BJ (cell line): ENCODE results near the gene CHTF18. TPM values are rescaled to one million over a fixed set of nuclear protein-coding genes. Genes with fewer than 3 reads are reported as not detected.
A peak's percentile ranks its signal among the peaks of the same experiment; 100 is the strongest.

ENCODE experiments used
- CTCF ChIA-PET: fragments of 350-600 bp; formaldehyde crosslinking; extraction: SDS; loops from one replicate; lab custom pipeline; 2021; ENCODE audit warnings: antibody characterized with exemption, inconsistent platforms; lab: Yijun Ruan, JAX
- POLR2A ChIA-PET: fragments of 300-600 bp; sonication (Branson Sonifier 250); formaldehyde crosslinking; extraction: SDS; loops from one replicate; lab custom pipeline; 2021; ENCODE audit warnings: antibody characterized with exemption; lab: Charles Lee
- DNase-seq: peaks from one replicate; pipeline ENCODE4 v3.0.0-alpha.2; 2011; ENCODE audit warnings: low read depth
- H3K27me3 ChIP-seq: 2 replicates; pipeline ENCODE4 v1.6.0; 2011; ENCODE audit warnings: low read length; ENCODE audit not compliant: control insufficient read depth, insufficient read depth
- H3K36me3 ChIP-seq: 2 replicates; pipeline ENCODE4 v1.5.1; 2011; ENCODE audit warnings: low read length; ENCODE audit not compliant: control insufficient read depth, insufficient read depth
- H3K4me3 ChIP-seq: 2 replicates; pipeline ENCODE4 v1.5.1; 2011; ENCODE audit warnings: low read depth, mild to moderate bottlenecking, control low read depth, low read length
- polyA plus RNA-seq: library from polyadenylated mRNA; depleted of rRNA; stranded (reverse); fragments of >200 nt; gene quantifications from 2 replicates; pipeline ENCODE4 v1.2.3, GENCODE V29; 2011
- TF ChIP-seq, protein P1 (sequence below): IDR thresholded peaks from 2 replicates; pipeline ENCODE4 v1.5.1; 2011; ENCODE audit warnings: low read depth, mild to moderate bottlenecking, control low read depth, inconsistent platforms, low read length, moderate library complexity; ENCODE audit not compliant: insufficient read depth

The CHTF18 gene
- polyA plus RNA-seq, 1 experiment: 6.1 TPM

DNA sequence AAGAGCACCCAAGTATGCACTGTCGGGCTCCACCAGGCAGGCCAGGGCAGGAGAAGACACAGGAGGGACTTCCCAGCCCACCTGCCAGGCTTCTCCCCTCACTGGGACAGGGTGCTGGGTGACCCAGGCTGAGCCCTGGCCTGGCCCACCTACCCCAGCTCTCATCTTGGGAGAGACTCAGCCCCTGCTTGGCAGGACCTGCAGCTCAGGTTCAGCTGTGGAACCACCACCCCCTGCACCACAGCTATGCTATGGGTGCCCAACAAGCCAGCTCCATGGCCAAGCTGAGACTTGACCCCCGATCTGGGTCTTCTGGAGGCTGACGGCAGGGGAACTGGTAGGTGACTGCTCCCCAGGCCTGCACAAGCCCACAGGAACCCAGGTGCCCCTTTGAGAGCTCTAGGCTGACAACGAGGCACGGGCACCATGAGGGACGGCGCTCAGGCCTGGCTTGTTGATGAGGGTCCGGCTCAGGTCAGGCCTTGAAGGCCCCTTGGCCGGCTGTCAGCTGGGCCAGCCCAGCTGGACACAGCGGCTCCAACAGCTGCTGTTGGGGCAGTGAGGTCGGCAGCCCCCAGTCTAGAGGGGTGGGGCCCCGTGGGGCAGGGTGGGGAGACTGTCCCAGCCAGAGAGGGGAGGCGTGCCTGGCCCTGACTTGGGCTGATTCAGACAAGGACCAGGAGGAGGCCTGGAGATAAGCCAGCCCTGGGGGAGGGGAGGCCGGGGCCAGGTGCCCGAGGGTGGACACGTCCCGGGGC lies 4.8 kb upstream of the CHTF18 start:
- H3K27me3 ChIP-seq: no peaks in the 10 kb centered on the region
- CTCF ChIA-PET: interaction anchor here (1.3 to 7.8 kb wide), 6 partner anchors 10 to 69 kb away, joined by 4 to 120 read pairs (median 12); partner anchors contain the start of genes ANTKMT, CIAO3 and METRN
- POLR2A ChIA-PET: no interaction called here
- no peak overlapping the region for H3K4me3 ChIP-seq
- TF ChIP-seq, protein P1, sequence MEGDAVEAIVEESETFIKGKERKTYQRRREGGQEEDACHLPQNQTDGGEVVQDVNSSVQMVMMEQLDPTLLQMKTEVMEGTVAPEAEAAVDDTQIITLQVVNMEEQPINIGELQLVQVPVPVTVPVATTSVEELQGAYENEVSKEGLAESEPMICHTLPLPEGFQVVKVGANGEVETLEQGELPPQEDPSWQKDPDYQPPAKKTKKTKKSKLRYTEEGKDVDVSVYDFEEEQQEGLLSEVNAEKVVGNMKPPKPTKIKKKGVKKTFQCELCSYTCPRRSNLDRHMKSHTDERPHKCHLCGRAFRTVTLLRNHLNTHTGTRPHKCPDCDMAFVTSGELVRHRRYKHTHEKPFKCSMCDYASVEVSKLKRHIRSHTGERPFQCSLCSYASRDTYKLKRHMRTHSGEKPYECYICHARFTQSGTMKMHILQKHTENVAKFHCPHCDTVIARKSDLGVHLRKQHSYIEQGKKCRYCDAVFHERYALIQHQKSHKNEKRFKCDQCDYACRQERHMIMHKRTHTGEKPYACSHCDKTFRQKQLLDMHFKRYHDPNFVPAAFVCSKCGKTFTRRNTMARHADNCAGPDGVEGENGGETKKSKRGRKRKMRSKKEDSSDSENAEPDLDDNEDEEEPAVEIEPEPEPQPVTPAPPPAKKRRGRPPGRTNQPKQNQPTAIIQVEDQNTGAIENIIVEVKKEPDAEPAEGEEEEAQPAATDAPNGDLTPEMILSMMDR: no peak
- DNase-seq: no peak
- H3K36me3 ChIP-seq: peaks cover 8% of the 10 kb centered on the region

- ChIA-PET CTCF (interaction anchor here (1.1 to 7.8 kb wide), 12 partner anchors 8 to 271 kb away, joined by 3 to 120 read pairs (median 12); partner anchors contain the start of genes ANTKMT, CIAO3 and METRN), POLR2A (no interaction called here)
- TF ChIP-seq, protein P1: no peak
These were observed 4.0 kb upstream of the CHTF18 start for GRCh38 chr16:784431-784830.

GRCh38 chr16:785563-786535 lies 2.6 kb upstream of the CHTF18 start:
- H3K27me3 ChIP-seq: no peaks in the 10 kb centered on the region
- CTCF ChIA-PET: interaction anchor here (0.7 to 7.8 kb wide), 20 partner anchors 9 to 394 kb away, joined by 3 to 120 read pairs (median 4); partner anchors contain the start of genes ANTKMT, METRN and WDR24
- H3K36me3 ChIP-seq: peaks cover 8% of the 10 kb centered on the region
- H3K4me3 ChIP-seq: no peak overlapping the region
- TF ChIP-seq, protein P1: peak; percentile 80
- POLR2A ChIA-PET: no interaction called here
- no peak for DNase-seq

More at GRCh38 chr16:784431-784830, 4.0 kb upstream of the CHTF18 start:
- DNase-seq: no peak
- Histone ChIP-seq H3K4me3 (no peak overlapping the region), H3K36me3 (peaks cover 8% of the 10 kb centered on the region), H3K27me3 (no peaks in the 10 kb centered on the region)

DNA sequence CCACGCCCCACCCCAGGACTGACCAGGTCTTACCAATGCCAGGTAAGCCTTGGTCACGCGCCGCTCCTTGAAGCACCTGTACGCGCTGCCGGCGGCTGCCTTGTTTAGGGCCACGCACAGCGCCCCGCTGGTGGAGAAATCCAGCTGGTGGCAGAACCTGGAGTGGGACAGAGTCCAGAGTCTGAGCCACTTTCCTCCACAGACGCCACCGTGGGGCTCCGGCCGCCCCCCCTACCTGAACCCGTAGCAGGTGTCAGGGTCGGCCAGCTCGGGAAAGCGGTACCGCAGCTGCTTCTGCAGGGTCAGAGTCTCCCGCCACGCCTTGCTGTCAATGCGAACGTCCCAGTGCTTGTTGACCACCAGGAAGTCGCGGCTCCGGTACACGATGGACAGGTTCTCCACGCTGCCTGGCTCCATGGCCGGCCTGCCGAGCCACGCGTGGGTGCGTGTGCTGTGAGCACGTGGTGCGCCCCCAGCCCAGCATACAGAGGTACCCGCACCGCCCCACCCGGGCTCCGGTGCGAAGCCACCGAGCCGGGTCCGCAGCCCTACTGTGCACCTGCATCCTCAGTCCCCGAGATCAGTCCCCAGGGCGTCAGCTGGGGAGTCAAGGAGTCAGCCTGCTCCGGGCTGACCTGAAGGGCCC lies 976 bp upstream of the CHTF18 start:
- ChIA-PET CTCF (interaction anchor here (0.9 to 7.8 kb wide), 5 partner anchors 14 to 270 kb away, joined by 3 to 120 read pairs (median 10); partner anchors contain the start of gene METRN), POLR2A (no interaction called here)
- TF ChIP-seq, protein P1: no peak
- H3K27me3 ChIP-seq: no peaks in the 10 kb centered on the region
- DNase-seq: no peak
- peaks cover 11% of the 10 kb centered on the region for H3K36me3 ChIP-seq
- H3K4me3 ChIP-seq: peak overlapping the region; percentile 96
